MCF 10A (cell line): Measurements from ENCODE around the gene BCAP31. TPM values are rescaled to one million over a fixed set of nuclear protein-coding genes. Genes with fewer than 3 reads are reported as not detected.
"Not testable (repeated sequence)": the region's sequence is repeated elsewhere in the genome, so short reads cannot be mapped to it uniquely, and the experiment has no call there.

Experiments used
- BruUV-seq: library from RNA; stranded (reverse); fragments of 400-500 nt; replicated peaks from 2 replicates; lab custom pipeline; 2021; lab: Mats Ljungman, UMichigan
- CTCF ChIA-PET: fragments of 300-600 bp; sonication (Branson Sonifier 250); formaldehyde crosslinking; extraction: SDS; loops from one replicate; lab custom pipeline; 2021; ENCODE audit warnings: antibody characterized with exemption, inconsistent platforms; lab: Yijun Ruan, JAX
- POLR2A ChIA-PET: fragments of 300-600, 350-650 bp; sonication (Branson Sonifier 250); formaldehyde crosslinking; extraction: SDS; loops from one replicate; lab custom pipeline; 2020; ENCODE audit warnings: antibody characterized with exemption, inconsistent platforms; lab: Yijun Ruan, JAX
- DNase-seq: peaks from one replicate; pipeline ENCODE4 v3.0.0-alpha.2; 2018; ENCODE audit not compliant: unreplicated experiment
- H3K27ac Mint-ChIP-seq: one replicate; pipeline ENCODE4 v1.8.0; 2022; ENCODE audit warnings: mild to moderate bottlenecking, low read depth, mixed read lengths; ENCODE audit not compliant: unreplicated experiment
- H3K27me3 Mint-ChIP-seq: one replicate; pipeline ENCODE4 v1.8.0; 2022; ENCODE audit warnings: mixed read lengths; ENCODE audit not compliant: insufficient read depth, unreplicated experiment
- H3K36me3 Mint-ChIP-seq: one replicate; pipeline ENCODE4 v1.8.0; 2022; ENCODE audit warnings: mild to moderate bottlenecking, moderate library complexity, mixed read lengths; ENCODE audit not compliant: insufficient read depth, unreplicated experiment
- H3K4me1 Mint-ChIP-seq: one replicate; pipeline ENCODE4 v1.8.0; 2022; ENCODE audit warnings: mixed read lengths; ENCODE audit not compliant: insufficient read depth, unreplicated experiment
- H3K4me3 Mint-ChIP-seq: one replicate; pipeline ENCODE4 v1.8.0; 2022; ENCODE audit warnings: mild to moderate bottlenecking, moderate library complexity, mixed read lengths; ENCODE audit not compliant: unreplicated experiment
- H3K9me3 Mint-ChIP-seq: one replicate; pipeline ENCODE4 v1.8.0; 2022; ENCODE audit warnings: mixed read lengths; ENCODE audit not compliant: unreplicated experiment
- CTCF ChIP-seq: fragments of 200-600 bp; IDR thresholded peaks from one replicate; pipeline ENCODE4 v1.8.0; 2022; ENCODE audit warnings: antibody characterized with exemption, mild to moderate bottlenecking; ENCODE audit not compliant: unreplicated experiment
- intact Hi-C: fragments of 100-400 bp; cut with micrococcal nuclease; formaldehyde crosslinking; loops from 2 replicates; pipeline ENCODE4 v1.14.1; 2022
- total RNA-seq: library from RNA; stranded (reverse); gene quantifications from 2 replicates; pipeline ENCODE4 v1.2.3, GENCODE V29; 2022

BCAP31 gene
- total RNA-seq, 1 experiment from 2014 or later, result 203 TPM

GRCh38 chrX:153692003-153692402 lies 32.2 kb downstream of the BCAP31 start:
- no peak for DNase-seq
- CTCF ChIA-PET, result no interaction called here
- POLR2A ChIA-PET, result no interaction called here
- no peak overlapping the region for H3K27ac Mint-ChIP-seq
- BruUV-seq, result no TSS peak
- no peaks in the 10 kb centered on the region for H3K4me1 Mint-ChIP-seq
- H3K27me3 Mint-ChIP-seq, result no peaks in the 10 kb centered on the region
- intact Hi-C loops, result no loop called here
- H3K36me3 Mint-ChIP-seq, result peaks cover 12% of the 10 kb centered on the region
- TF ChIP-seq CTCF, result no peak
- H3K9me3 Mint-ChIP-seq, result no peaks in the 10 kb centered on the region
- H3K4me3 Mint-ChIP-seq, result no peak overlapping the region

DNA sequence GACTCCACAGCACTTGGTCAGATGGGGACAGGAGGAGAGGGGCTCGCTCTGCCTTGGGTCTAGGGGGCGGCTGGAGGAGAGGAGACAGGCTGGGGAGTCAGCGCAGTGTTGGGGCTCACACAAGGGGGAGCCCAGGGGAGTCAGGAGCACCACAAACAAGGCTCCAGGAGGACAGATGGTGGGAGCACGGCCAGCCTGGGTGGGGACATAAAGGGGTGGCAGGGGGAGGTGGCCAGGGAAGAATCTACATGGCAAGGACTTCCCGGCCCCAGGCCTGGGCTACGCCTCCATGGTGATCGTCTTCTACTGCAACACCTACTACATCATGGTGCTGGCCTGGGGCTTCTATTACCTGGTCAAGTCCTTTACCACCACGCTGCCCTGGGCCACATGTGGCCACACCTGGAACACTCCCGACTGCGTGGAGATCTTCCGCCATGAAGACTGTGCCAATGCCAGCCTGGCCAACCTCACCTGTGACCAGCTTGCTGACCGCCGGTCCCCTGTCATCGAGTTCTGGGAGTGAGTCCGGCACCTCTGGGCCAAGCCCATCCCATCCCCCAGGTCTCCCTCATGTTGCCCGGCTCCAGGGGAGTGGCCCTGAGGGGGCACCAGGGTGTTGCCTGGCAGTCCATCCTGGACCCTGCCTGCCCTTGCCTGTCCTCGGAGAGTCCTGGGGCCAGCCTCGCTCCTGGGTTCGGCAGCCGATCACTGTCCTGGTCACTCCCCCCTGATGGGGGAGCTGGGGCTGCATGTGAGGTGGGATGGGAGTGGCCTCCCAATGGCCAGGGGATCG lies 33.0 kb downstream of the BCAP31 start:
- H3K27ac Mint-ChIP-seq, H3K9me3 Mint-ChIP-seq, H3K36me3 Mint-ChIP-seq, BruUV-seq, H3K27me3 Mint-ChIP-seq, CTCF ChIA-PET, H3K4me1 Mint-ChIP-seq, POLR2A ChIA-PET, H3K4me3 Mint-ChIP-seq, intact Hi-C loops, DNase-seq: not testable (repeated sequence)

- Mint-ChIP-seq H3K4me3 (peak overlapping the region; percentile 66), H3K27ac (peak overlapping the region; percentile 59), H3K4me1 (no peaks in the 10 kb centered on the region), H3K27me3 (no peaks in the 10 kb centered on the region), H3K36me3 (peaks cover 6% of the 10 kb centered on the region), H3K9me3 (no peaks in the 10 kb centered on the region)
- no TSS peak for BruUV-seq
- intact Hi-C loops, result no loop called here
- ChIA-PET POLR2A (no interaction called here), CTCF (no interaction called here)
- no peak for DNase-seq
- no peak for TF ChIP-seq CTCF
These were observed 33.7 kb downstream of the BCAP31 start for GRCh38 chrX:153690466-153690865.

DNA sequence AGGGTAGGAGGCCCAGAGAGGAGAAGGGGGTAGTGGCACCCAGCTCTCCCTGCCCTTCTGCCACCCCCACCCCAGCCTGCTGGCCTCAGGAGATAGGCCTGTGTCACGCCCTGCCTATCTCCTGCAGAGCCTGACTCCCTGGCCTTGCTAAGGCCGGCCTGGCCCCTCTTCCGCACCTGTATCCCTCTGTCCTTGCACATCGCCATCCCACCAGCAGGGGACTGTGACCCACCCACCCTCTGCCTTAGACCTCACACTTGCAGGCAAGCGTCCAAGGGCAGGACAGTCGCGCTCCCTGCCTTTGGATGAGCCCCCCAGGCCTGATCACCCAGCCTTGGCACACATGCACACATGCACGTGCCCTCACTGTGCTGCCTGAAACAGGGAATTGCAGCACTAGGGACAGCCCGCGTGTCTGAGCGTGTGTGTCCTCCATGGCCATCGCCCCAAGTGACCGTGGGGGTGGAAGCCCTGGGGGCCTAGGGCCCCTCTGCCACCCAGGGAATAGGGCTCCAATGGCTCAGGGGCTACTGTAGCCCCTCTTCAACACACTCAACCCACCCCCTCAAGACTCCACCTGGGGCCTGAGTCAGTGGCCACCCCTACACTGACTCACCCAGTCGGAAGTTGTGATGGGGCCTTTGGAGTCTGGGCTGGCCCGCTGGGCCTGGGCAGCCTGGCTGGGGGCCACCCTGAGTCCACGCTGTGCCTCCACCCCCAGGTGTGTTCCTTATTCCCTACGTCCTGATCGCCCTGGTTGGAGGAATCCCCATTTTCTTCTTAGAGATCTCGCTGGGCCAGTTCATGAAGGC lies 34.3 kb downstream of the BCAP31 start:
- POLR2A ChIA-PET, result no interaction called here
- intact Hi-C loops, result no loop called here
- Mint-ChIP-seq H3K4me3 (peak overlapping the region; percentile 66), H3K9me3 (no peaks in the 10 kb centered on the region), H3K27ac (peak overlapping the region; percentile 59), H3K4me1 (no peaks in the 10 kb centered on the region), H3K27me3 (no peaks in the 10 kb centered on the region), H3K36me3 (peaks cover 6% of the 10 kb centered on the region)
- CTCF ChIA-PET, result no interaction called here
- BruUV-seq, result TSS peak; percentile 51
- peak; percentile 57 for DNase-seq
- TF ChIP-seq CTCF, result no peak
